ENCODE data around the gene ANKDD1B.
"Not testable (repeated sequence)": the region's sequence is repeated elsewhere in the genome, so short reads cannot be mapped to it uniquely, and the experiment has no call there.

Gene ANKDD1B

GRCh38 chr5:75611311-75612225 lies at the start of gene ANKDD1B:
Gene ANKDD1B, plus strand, starts transcription at chr5:75611453. Its CDS starts 182 bp downstream, at chr5:75611635.
- Histone ChIP-seq H3K36me3 (ENCODE audit: control insufficient read depth, insufficient read depth, low read length) (no peaks in the 10 kb centered on the region), H3K27me3 (replicated peaks; ENCODE audit: control insufficient read depth, insufficient read depth, low read length) (no peaks in the 10 kb centered on the region), H3K4me3 (replicated peaks; ENCODE audit: low read depth, low read length) (no peak within 1 kb of the TSS)
- peak; percentile 25 for DNase-seq (ENCODE audit: extremely low read depth, insufficient read length)
- TF ChIP-seq, protein P1, sequence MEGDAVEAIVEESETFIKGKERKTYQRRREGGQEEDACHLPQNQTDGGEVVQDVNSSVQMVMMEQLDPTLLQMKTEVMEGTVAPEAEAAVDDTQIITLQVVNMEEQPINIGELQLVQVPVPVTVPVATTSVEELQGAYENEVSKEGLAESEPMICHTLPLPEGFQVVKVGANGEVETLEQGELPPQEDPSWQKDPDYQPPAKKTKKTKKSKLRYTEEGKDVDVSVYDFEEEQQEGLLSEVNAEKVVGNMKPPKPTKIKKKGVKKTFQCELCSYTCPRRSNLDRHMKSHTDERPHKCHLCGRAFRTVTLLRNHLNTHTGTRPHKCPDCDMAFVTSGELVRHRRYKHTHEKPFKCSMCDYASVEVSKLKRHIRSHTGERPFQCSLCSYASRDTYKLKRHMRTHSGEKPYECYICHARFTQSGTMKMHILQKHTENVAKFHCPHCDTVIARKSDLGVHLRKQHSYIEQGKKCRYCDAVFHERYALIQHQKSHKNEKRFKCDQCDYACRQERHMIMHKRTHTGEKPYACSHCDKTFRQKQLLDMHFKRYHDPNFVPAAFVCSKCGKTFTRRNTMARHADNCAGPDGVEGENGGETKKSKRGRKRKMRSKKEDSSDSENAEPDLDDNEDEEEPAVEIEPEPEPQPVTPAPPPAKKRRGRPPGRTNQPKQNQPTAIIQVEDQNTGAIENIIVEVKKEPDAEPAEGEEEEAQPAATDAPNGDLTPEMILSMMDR (IDR thresholded peaks at IDR 0.05; ENCODE audit: insufficient read depth, low read length, poor library complexity, severe bottlenecking), result no peak

GRCh38 chr5:75565991-75566709 lies 45.1 kb upstream of the ANKDD1B start:
- not testable (repeated sequence) for H3K27me3 ChIP-seq (replicated peaks; ENCODE audit: control insufficient read depth, insufficient read depth, low read length); H3K36me3 ChIP-seq (ENCODE audit: control insufficient read depth, insufficient read depth, low read length)
- peak; percentile 34 for DNase-seq (ENCODE audit: extremely low read depth, insufficient read length)
- peak overlapping the region; percentile 63 for H3K4me3 ChIP-seq (replicated peaks; ENCODE audit: low read depth, low read length)

DNA sequence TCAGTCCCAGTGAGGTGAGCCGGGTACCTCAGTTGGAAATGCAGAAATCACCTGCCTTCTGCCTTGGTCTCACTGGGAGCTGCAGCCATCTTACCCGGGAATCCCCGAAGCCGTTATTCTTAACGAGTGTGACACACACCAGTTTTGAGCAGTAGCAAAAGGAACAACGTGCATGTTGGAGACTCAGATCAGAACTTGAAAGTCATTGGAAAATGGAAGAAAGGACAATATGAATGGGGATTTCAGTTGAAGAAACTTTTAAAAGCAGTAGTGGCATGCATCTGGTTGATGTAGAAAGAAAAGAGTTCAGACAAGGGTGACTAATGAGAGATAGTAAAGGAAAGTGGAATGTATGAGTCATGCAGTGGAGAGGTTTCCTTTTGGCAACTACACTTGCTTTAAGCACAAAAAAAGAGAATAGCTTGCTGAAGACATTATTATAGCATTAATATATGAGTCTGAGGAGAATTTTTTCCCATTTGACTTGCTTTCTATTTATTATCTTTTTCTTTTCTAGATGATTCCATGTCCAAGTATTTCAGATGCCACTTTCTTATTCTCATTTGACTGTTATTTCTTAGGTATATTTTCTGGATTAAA lies 44.4 kb upstream of the ANKDD1B start:
- Histone ChIP-seq H3K27me3 (replicated peaks; ENCODE audit: control insufficient read depth, insufficient read depth, low read length) (no peaks in the 10 kb centered on the region), H3K36me3 (ENCODE audit: control insufficient read depth, insufficient read depth, low read length) (no peaks in the 10 kb centered on the region), H3K4me3 (replicated peaks; ENCODE audit: low read depth, low read length) (peak overlapping the region; percentile 63)
- TF ChIP-seq, protein P1 (IDR thresholded peaks at IDR 0.05; ENCODE audit: insufficient read depth, low read length, poor library complexity, severe bottlenecking), result no peak
- peak; percentile 82 for DNase-seq (ENCODE audit: extremely low read depth, insufficient read length)

DNA sequence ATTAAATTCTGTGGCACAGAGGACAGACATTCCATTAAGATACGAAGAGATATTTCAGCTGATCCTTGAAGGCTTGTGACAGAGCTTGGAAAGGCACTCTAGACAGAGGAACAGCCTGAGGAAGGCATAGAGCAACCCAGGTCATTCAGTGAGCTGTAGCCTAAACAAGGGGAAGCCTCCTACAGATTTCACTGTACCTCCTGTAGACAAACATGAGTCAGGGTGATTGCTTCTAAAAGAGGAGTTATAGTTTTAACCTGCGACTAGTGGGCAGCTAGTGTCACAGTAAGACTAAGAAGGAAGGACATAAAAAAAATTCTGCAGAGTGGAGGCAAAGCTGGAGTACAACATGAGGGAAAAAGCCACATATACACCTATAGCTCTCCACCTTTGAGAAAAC lies 43.5 kb upstream of the ANKDD1B start:
- TF ChIP-seq, protein P1 (IDR thresholded peaks at IDR 0.05; ENCODE audit: insufficient read depth, low read length, poor library complexity, severe bottlenecking), result no peak
- Histone ChIP-seq H3K36me3 (ENCODE audit: control insufficient read depth, insufficient read depth, low read length) (no peaks in the 10 kb centered on the region), H3K4me3 (replicated peaks; ENCODE audit: low read depth, low read length) (peak overlapping the region; percentile 17; the same call in 1 of the 2 replicates)

DNA sequence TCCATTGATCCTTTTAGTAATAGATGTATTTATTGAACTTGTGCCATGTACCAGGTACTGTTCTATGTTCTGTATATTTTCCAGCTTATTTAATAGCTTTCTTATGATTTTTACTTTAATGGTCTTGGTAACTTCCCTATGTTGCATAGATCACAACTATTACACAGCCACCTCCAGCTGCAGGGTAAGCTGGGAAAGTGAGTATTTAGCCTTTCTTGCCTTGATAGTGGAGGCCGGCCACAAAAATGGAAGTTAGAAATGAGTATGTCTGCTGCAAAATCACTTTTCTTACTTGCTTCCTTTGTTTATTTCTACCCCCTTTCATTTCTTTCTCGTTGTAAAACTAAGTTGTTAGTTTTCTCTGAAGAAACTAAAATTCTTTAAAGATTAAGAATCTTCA lies 43.1 kb upstream of the ANKDD1B start:
- TF ChIP-seq, protein P1 (IDR thresholded peaks at IDR 0.05; ENCODE audit: insufficient read depth, low read length, poor library complexity, severe bottlenecking), result no peak
- Histone ChIP-seq H3K36me3 (ENCODE audit: control insufficient read depth, insufficient read depth, low read length) (no peaks in the 10 kb centered on the region), H3K4me3 (replicated peaks; ENCODE audit: low read depth, low read length) (peak overlapping the region; percentile 17), H3K27me3 (replicated peaks; ENCODE audit: control insufficient read depth, insufficient read depth, low read length) (no peaks in the 10 kb centered on the region)
- DNase-seq (ENCODE audit: extremely low read depth, insufficient read length), result peak; percentile 27

More for the DNA sequence above, 43.5 kb upstream of the ANKDD1B start:
- DNase-seq (ENCODE audit: extremely low read depth, insufficient read length), result peak; percentile 30
- no peaks in the 10 kb centered on the region for H3K27me3 ChIP-seq (replicated peaks; ENCODE audit: control insufficient read depth, insufficient read depth, low read length)
